Central memory CD8-positive, alpha-beta T cell (primary cell): ENCODE measurements around the gene HSPB1.
"Not testable (repeated sequence)": the region's sequence is repeated elsewhere in the genome, so short reads cannot be mapped to it uniquely, and the experiment has no call there.

Experiments
- ATAC-seq: fragments of 150-1000 bp; cut with Tn5 transposase; replicated peaks from 2 replicates; pipeline ENCODE4 v1.10.0; 2022; ENCODE audit warnings: mild to moderate bottlenecking, moderate FRiP score, moderate number of reproducible peaks; ENCODE audit not compliant: poor library complexity, severe bottlenecking; ENCODE audit errors: extremely low read depth
- DNase-seq, 2 donors: peaks; one replicate each; pipeline ENCODE4 v3.0.0; 2021; ENCODE audit warnings: low spot score in 2 of 2
- H3K27ac Mint-ChIP-seq: one replicate; pipeline ENCODE4 v1.8.0; 2022; ENCODE audit warnings: low read depth, mild to moderate bottlenecking, moderate library complexity, mixed read lengths
- H3K27me3 Mint-ChIP-seq: one replicate; pipeline ENCODE4 v1.8.0; 2022; ENCODE audit warnings: mixed read lengths
- H3K36me3 Mint-ChIP-seq: one replicate; pipeline ENCODE4 v1.8.0; 2022; ENCODE audit warnings: mild to moderate bottlenecking, moderate library complexity, mixed read lengths; ENCODE audit not compliant: insufficient read depth
- H3K4me1 Mint-ChIP-seq: one replicate; pipeline ENCODE4 v1.8.0; 2022; ENCODE audit warnings: mixed read lengths
- H3K4me3 Mint-ChIP-seq: one replicate; pipeline ENCODE4 v1.8.0; 2022; ENCODE audit warnings: mild to moderate bottlenecking, moderate library complexity, mixed read lengths
- H3K9me3 Mint-ChIP-seq: one replicate; pipeline ENCODE4 v1.8.0; 2022; ENCODE audit warnings: mixed read lengths

The HSPB1 gene

DNA sequence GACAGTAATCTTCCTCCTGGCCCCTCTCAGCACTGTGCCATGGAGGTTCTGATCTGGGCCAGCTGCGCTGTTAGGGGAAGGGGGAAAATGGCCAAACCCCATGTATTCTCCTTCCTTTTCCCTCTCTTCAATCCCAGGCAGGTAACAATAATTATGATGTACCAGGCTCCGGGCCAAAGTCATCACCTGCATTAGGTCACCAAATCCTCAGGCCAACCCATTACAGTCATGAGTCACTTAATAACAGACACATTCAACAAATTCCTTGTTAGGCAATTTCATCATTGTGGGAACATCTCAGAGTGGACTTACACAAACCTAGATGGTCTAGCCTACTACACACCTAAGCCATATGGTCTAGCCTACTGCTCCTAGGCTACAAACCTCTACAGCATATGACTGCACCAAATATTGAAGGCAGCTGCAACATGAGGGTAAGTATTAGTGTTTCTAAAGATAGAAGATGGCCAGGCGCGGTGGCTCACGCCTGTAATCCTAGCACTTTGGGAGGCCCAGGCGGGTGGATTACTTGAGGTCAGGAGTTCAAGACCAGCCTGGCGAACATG lies 2.2 kb upstream of the HSPB1 start:
- H3K27me3 Mint-ChIP-seq: no peaks in the 10 kb centered on the region
- DNase-seq (no peak), ATAC-seq (no peak)
- H3K36me3 Mint-ChIP-seq: peaks cover 6% of the 10 kb centered on the region
- H3K4me1 Mint-ChIP-seq: peaks cover 19% of the 10 kb centered on the region
- no peaks in the 10 kb centered on the region for H3K9me3 Mint-ChIP-seq
- H3K27ac Mint-ChIP-seq: no peak overlapping the region
- no peak overlapping the region for H3K4me3 Mint-ChIP-seq

DNA sequence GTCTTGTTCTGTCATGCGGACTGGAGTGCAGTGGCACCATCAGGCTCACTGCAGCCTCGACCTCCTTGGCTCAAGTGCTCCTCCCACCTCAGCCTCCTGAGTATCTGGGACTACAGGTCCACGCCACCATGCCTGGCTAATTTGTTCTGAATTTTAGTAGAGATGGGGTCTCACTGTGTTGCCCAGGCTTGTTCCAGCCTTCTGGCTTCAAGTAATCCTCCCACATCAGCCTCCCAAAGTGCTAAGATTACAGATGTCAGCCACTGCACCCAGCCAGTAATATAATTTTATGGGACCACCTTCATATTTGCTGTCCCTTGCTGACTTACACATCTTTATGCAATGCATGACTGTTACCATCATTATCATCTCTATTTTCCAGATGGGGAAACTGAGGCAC lies 1.5 kb upstream of the HSPB1 start:
- Mint-ChIP-seq H3K9me3 (no peaks in the 10 kb centered on the region), H3K36me3 (peaks cover 8% of the 10 kb centered on the region), H3K4me3 (no peak overlapping the region), H3K4me1 (peaks cover 19% of the 10 kb centered on the region), H3K27me3 (no peaks in the 10 kb centered on the region), H3K27ac (no peak overlapping the region)
- DNase-seq: no peak
- ATAC-seq: no peak

- peak overlapping the region; percentile 67 for H3K27ac Mint-ChIP-seq
- peak; percentile 52 for ATAC-seq
- H3K4me3 Mint-ChIP-seq: peak overlapping the region; percentile 91
- peaks cover 8% of the 10 kb centered on the region for H3K36me3 Mint-ChIP-seq
- no peaks in the 10 kb centered on the region for H3K27me3 Mint-ChIP-seq
- DNase-seq: peak; percentile 43 to 56
- peaks cover 19% of the 10 kb centered on the region for H3K4me1 Mint-ChIP-seq
- H3K9me3 Mint-ChIP-seq: no peaks in the 10 kb centered on the region
Observed at GRCh38 chr7:76303202-76304147, 1.0 kb downstream of the HSPB1 start.

GRCh38 chr7:76304888-76305375 lies 2.5 kb downstream of the HSPB1 start:
- DNase-seq (no peak), ATAC-seq (no peak)
- H3K4me1 Mint-ChIP-seq: peaks cover 19% of the 10 kb centered on the region
- H3K36me3 Mint-ChIP-seq: peaks cover 8% of the 10 kb centered on the region
- H3K4me3 Mint-ChIP-seq: peak overlapping the region; percentile 6
- H3K27ac Mint-ChIP-seq: no peak overlapping the region
- no peaks in the 10 kb centered on the region for H3K9me3 Mint-ChIP-seq
- H3K27me3 Mint-ChIP-seq: no peaks in the 10 kb centered on the region

GRCh38 chr7:76308874-76309273 lies 6.4 kb downstream of the HSPB1 start:
- H3K36me3 Mint-ChIP-seq, H3K27ac Mint-ChIP-seq, DNase-seq, H3K9me3 Mint-ChIP-seq, H3K27me3 Mint-ChIP-seq, H3K4me1 Mint-ChIP-seq, ATAC-seq, H3K4me3 Mint-ChIP-seq: not testable (repeated sequence)

DNA sequence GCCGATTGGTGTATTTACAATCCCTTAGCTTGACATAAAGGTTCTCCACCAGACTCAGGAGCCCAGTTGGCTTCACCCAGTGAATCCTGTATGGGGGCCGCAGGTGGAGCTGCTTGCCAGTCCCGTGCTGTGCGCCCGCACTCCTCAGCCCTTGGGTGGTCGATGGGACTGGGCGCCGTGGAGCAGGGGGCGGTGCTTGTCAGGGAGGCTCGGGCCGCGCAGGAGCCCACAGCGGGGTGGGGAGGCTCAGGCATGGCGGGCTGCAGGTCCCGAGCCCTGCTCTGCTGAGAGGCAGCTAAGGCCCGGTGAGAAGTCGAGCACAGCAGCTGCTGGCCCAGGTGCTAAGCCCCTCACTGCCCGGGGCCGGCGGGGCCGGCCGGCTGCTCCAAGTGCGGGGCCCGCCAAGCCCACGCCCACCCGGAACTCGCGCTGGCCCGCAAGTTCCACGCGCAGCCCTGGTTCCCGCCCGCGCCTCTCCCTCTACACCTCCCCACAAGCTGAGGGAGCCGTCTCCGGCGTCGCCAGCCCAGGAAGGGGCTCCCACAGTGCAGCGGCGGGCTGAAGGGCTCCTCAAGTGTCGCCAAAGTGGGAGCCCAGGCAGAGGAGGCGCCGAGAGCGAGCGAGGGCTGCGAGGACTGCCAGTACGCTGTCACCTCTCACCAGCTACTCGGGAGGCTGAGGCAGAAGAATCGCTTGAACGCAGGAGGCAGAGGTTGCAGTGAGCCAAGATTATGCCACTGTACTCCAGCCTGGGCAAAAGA lies 7.0 kb downstream of the HSPB1 start:
- H3K27me3 Mint-ChIP-seq, H3K36me3 Mint-ChIP-seq, H3K4me1 Mint-ChIP-seq, ATAC-seq, H3K4me3 Mint-ChIP-seq, H3K27ac Mint-ChIP-seq, DNase-seq, H3K9me3 Mint-ChIP-seq: not testable (repeated sequence)

DNA sequence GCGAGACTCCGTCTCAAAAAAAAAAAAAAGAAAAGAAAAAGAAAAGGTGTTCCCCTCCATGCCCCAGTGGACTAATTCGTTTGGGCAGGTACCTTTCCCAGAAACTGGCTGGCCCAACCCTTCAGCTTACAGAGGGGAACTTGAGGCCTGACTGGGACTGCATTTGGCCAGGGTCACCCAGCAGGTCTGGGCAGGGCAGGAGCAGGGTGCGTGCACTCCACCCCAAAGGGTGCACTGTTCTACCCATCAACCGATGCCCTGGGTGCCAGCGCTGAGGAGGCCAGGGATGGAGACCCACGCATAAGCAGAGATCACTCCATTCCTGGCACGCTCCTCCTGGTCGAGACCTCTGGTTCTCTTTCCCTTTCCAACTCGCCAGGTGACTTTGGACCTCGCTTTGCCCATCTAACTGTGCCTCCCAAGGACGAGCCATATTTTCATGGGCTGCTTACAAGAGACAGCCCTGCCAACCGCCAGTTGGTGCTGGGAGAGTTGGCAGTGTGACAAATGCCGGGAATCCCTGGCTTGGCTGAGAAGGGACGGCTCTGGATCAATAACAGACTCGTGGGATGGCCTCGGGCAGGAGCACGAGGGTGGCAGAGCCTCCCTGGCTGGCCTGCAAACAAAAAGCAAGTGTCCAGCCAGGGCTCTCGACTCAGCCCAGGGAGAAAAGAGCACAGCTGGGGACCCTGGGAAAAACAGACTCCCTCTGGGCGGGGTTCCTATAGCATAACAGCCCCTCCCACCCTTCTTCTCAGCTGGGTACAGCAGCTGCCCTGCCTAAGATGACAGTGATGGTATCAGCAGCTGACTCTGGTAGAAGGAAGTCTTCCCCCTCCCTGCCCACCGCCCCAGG lies 7.9 kb downstream of the HSPB1 start:
- Mint-ChIP-seq H3K27ac (no peak overlapping the region), H3K36me3 (peaks cover 2% of the 10 kb centered on the region), H3K4me1 (peaks cover 6% of the 10 kb centered on the region), H3K4me3 (no peak overlapping the region), H3K27me3 (no peaks in the 10 kb centered on the region), H3K9me3 (no peaks in the 10 kb centered on the region)
- ATAC-seq: no peak
- no peak for DNase-seq

DNA sequence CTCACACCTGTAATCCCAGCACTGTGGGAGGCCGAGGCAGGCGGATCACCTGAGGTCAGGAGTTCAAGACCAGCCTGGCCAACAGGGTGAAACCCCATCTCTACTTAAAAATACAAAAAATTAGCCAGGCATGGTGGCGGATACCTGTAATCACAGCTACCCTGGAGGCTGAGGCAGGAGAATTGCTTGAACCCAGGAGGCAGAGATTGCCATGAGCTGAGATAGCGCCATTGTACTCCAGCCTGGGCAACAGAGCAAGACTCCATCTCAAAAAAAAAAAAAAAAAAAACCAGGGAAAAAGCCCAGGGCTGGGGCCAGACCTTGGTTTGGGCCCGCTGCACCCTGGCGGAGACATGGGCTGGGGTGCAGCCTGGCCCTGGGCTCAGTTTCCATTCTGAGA lies 9.4 kb downstream of the HSPB1 start:
- H3K27me3 Mint-ChIP-seq, H3K9me3 Mint-ChIP-seq, H3K27ac Mint-ChIP-seq, H3K4me3 Mint-ChIP-seq, DNase-seq, ATAC-seq, H3K36me3 Mint-ChIP-seq, H3K4me1 Mint-ChIP-seq: not testable (repeated sequence)

GRCh38 chr7:76314042-76314721 lies 11.7 kb downstream of the HSPB1 start:
- no peak overlapping the region for H3K27ac Mint-ChIP-seq

GRCh38 chr7:76314740-76315139 lies 12.3 kb downstream of the HSPB1 start:
- not testable (repeated sequence) for H3K4me3 Mint-ChIP-seq, H3K9me3 Mint-ChIP-seq, H3K27ac Mint-ChIP-seq, H3K27me3 Mint-ChIP-seq, ATAC-seq, DNase-seq
- Mint-ChIP-seq H3K36me3 (peaks cover 13% of the 10 kb centered on the region), H3K4me1 (peaks cover 24% of the 10 kb centered on the region)

More at GRCh38 chr7:76314042-76314721, 11.7 kb downstream of the HSPB1 start:
- DNase-seq (peak; percentile 91 to 97), ATAC-seq (peak; percentile 45)
- peak overlapping the region; percentile 23 for H3K4me3 Mint-ChIP-seq
- H3K36me3 Mint-ChIP-seq: peaks cover 13% of the 10 kb centered on the region
- H3K27me3 Mint-ChIP-seq: no peaks in the 10 kb centered on the region
- H3K9me3 Mint-ChIP-seq: no peaks in the 10 kb centered on the region
- peaks cover 23% of the 10 kb centered on the region for H3K4me1 Mint-ChIP-seq

GRCh38 chr7:76315364-76315763 lies 12.9 kb downstream of the HSPB1 start:
- no peaks in the 10 kb centered on the region for H3K9me3 Mint-ChIP-seq
- no peaks in the 10 kb centered on the region for H3K27me3 Mint-ChIP-seq
- H3K27ac Mint-ChIP-seq: no peak overlapping the region
- peaks cover 16% of the 10 kb centered on the region for H3K36me3 Mint-ChIP-seq
- H3K4me3 Mint-ChIP-seq: no peak overlapping the region
- ATAC-seq (no peak), DNase-seq (no peak)
- H3K4me1 Mint-ChIP-seq: peaks cover 24% of the 10 kb centered on the region
